HepG2 (cell line): ENCODE data around the gene UBE2O. TPM values are rescaled to one million over a fixed set of nuclear protein-coding genes. Genes with fewer than 3 reads are reported as not detected.

Source experiments
- ARID2 ChIP-seq: sonication (generic); formaldehyde crosslinking; IDR thresholded peaks from 2 replicates; pipeline ENCODE4 v1.8.1; 2022; ENCODE audit warnings: mild to moderate bottlenecking, missing genetic modification reagents, borderline replicate concordance
- ARID4A ChIP-seq: sonication (generic); formaldehyde crosslinking; IDR thresholded peaks from 2 replicates; pipeline ENCODE4 v1.5.0; 2020; ENCODE audit warnings: mild to moderate bottlenecking, missing genetic modification reagents, borderline replicate concordance
- CREB3 ChIP-seq: sonication (generic); formaldehyde crosslinking; IDR thresholded peaks from 2 replicates; pipeline ENCODE4 v1.5.0; 2020; ENCODE audit warnings: missing genetic modification reagents
- FOXA1 ChIP-seq, 2 experiments: fragments of 450-650 bp in 1 of 2; sonication (generic) in 1 of 2; formaldehyde crosslinking in 1 of 2; IDR thresholded peaks; 2 replicates each; pipeline versions ENCODE4 v1.4.0 to v1.6.1; 2016 to 2020; ENCODE audit warnings: missing genetic modification reagents in 1 of 2
- HBP1 ChIP-seq: IDR thresholded peaks from 2 replicates; pipeline ENCODE4 v1.6.1; 2016; ENCODE audit warnings: low read depth, control low read depth
- HNRNPLL ChIP-seq: fragments of 200-400 bp; formaldehyde crosslinking; IDR thresholded peaks from 2 replicates; pipeline ENCODE4 v1.6.1; 2017; ENCODE audit warnings: mild to moderate bottlenecking, low read depth, low read length; ENCODE audit not compliant: poor library complexity, severe bottlenecking
- ISL2 ChIP-seq: sonication (generic); formaldehyde crosslinking; IDR thresholded peaks from 2 replicates; pipeline ENCODE4 v1.5.0; 2020; ENCODE audit warnings: missing genetic modification reagents
- KLF11 ChIP-seq: IDR thresholded peaks from 2 replicates; pipeline ENCODE4 v1.6.1; 2016; ENCODE audit warnings: missing compliant biosample characterization
- RXRA ChIP-seq: sonication (generic); formaldehyde crosslinking; IDR thresholded peaks from 2 replicates; pipeline ENCODE4 v1.5.1; 2020; ENCODE audit warnings: missing genetic modification reagents
- SOX6 ChIP-seq, 2 experiments: fragments of 450-650 bp in 1 of 2; sonication (generic) in 1 of 2; formaldehyde crosslinking in 1 of 2; IDR thresholded peaks; 2 replicates each; pipeline versions ENCODE4 v1.4.0 to v1.6.1; 2017 to 2020; ENCODE audit warnings: antibody characterized with exemption in 1 of 2, mild to moderate bottlenecking in 1 of 2, missing genetic modification reagents in 1 of 2
- TOPORS ChIP-seq: sonication (generic); formaldehyde crosslinking; IDR thresholded peaks from 2 replicates; pipeline ENCODE4 v1.8.0; 2023; ENCODE audit warnings: mild to moderate bottlenecking, missing genetic modification reagents
- ZNF451 ChIP-seq: sonication (generic); formaldehyde crosslinking; IDR thresholded peaks from 2 replicates; pipeline ENCODE4 v1.5.0; 2020; ENCODE audit warnings: mild to moderate bottlenecking, missing genetic modification reagents
- ZNF503 ChIP-seq: sonication (generic); formaldehyde crosslinking; IDR thresholded peaks from 2 replicates; pipeline ENCODE4 v1.4.0; 2020; ENCODE audit warnings: missing genetic modification reagents
- ZNF513 ChIP-seq: sonication (generic); formaldehyde crosslinking; conservative IDR thresholded peaks from 2 replicates; pipeline ENCODE4 v1.5.0; 2020; ENCODE audit warnings: missing genetic modification reagents
- ZNF746 ChIP-seq: sonication (generic); formaldehyde crosslinking; IDR thresholded peaks from 2 replicates; pipeline ENCODE4 v1.8.0; 2022; ENCODE audit warnings: mild to moderate bottlenecking, missing genetic modification reagents
- ZNF775 ChIP-seq: sonication (generic); formaldehyde crosslinking; IDR thresholded peaks from 2 replicates; pipeline ENCODE4 v1.4.0; 2020; ENCODE audit warnings: missing genetic modification reagents, mild to moderate bottlenecking, moderate library complexity, borderline replicate concordance
- ZNF891 ChIP-seq: sonication (generic); formaldehyde crosslinking; IDR thresholded peaks from 2 replicates; pipeline ENCODE4 v1.5.0; 2020; ENCODE audit warnings: mild to moderate bottlenecking, missing genetic modification reagents
- polyA plus RNA-seq, 8 experiments: library from polyadenylated mRNA; depleted of rRNA in 3 of 8; stranded (reverse) in 7 of 8; unstranded in 1 of 8; fragments of >200 nt; fragmentation: Illumina TruSeq in 4 of 8; extraction: Trizol in 4 of 8; gene quantifications; 2 replicates each; pipeline versions ENCODE4 v1.2.1 to v1.2.3, GENCODE V29; 2011 to 2016; ENCODE audit warnings: low read depth in 4 of 8, missing spikeins in 1 of 8, mixed read lengths in 1 of 8; ENCODE audit not compliant: insufficient read depth in 1 of 8
- total RNA-seq, 5 experiments: library from RNA; depleted of rRNA; stranded (reverse); fragments of >200 nt; fragmentation: Illumina TruSeq; extraction: Trizol; gene quantifications; 2 replicates each; pipeline ENCODE4 v1.2.3, GENCODE V29; 2016; ENCODE audit warnings: low read depth in 1 of 5

The UBE2O gene
- total and polyA plus RNA-seq, 2 of the 13 experiments (the other 11 are each of a cell fraction or from before 2014, with no cell fraction given) = 21.5 to 23.5 TPM

GRCh38 chr17:76353599-76354316, 99.2 kb downstream of the UBE2O start, which contains the start of gene PRPSAP1 (continued):
- TF ChIP-seq HNRNPLL (peak; percentile 85), FOXA1 (IDR thresholded peaks at IDR 0.05) (no peak), FOXA1 (CRISPR knock-in tag; IDR thresholded peaks at IDR 0.05) (peak; percentile 6; the same call in 1 of the 2 replicates), ZNF775 (CRISPR knock-in tag) (no peak), ARID4A (CRISPR knock-in tag) (peak; percentile 96), ZNF746 (CRISPR knock-in tag) (peak; percentile 64; the same call in 1 of the 2 replicates), KLF11 (CRISPR knock-in tag) (peak; percentile 74; the same call in 1 of the 2 replicates), ZNF513 (CRISPR knock-in tag) (0 out of 2 replicates have a peak, but pooled peaks have one; percentile 56), SOX6 (IDR thresholded peaks at IDR 0.05) (no peak), SOX6 (CRISPR knock-in tag; IDR thresholded peaks at IDR 0.05) (peak; percentile 80; the same call in 1 of the 2 replicates), TOPORS (CRISPR knock-in tag) (peak; percentile 75), ARID2 (no peak), ZNF451 (CRISPR knock-in tag) (peak; percentile 35; the same call in 1 of the 2 replicates), ZNF503 (CRISPR knock-in tag) (peak; percentile 82), HBP1 (peak; percentile 65; the same call in 1 of the 2 replicates), CREB3 (CRISPR knock-in tag) (peak; percentile 89), ISL2 (CRISPR knock-in tag) (peak; percentile 90), ZNF891 (CRISPR knock-in tag) (peak; percentile 61; the same call in 1 of the 2 replicates), RXRA (CRISPR knock-in tag) (peak; percentile 85; the same call in 1 of the 2 replicates)
